ENCODE measurements around the gene FAM170B. TPM values are rescaled to one million over a fixed set of nuclear protein-coding genes. Genes with fewer than 3 reads are reported as not detected.
A peak's percentile ranks its signal among the peaks of the same experiment; 100 is the strongest.

Gene FAM170B
- total and polyA plus RNA-seq, 9 of the 15 experiments (the other 6 are each of a cell fraction or from before 2014, with no cell fraction given) = 0.11 to 0.21 TPM; not detected in 7

DNA sequence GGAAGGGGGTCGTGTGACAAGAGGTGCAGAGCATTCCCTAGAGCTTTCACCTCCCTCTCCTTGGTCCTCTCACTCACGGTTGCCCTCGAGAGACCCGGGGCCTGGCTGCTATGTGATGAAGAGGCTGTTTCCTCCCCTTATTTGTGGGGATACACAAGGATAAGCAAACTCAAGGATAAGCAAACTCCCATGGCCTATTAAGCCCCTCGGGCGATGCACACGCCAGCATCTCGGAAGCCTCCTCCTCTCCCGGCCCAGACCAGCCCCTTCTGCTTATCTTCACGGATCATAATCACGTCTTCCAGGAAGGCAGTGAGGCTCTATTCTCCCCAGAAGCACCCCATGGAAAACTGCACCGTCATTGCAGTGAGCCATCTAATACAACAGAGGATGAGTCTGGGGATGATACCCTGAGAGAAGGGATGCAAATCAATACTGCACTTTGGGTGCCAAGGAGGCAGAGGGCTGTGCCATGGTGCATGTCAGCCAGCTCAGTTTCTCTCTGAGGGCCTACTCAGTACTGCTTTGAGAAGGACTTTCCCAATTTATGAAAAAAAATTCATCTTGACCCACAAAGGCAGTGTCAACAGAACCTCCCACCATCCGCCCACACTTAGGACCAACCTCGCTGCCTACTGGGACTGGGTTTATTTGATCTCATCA is 32.1 kb upstream of the FAM170B start:
- Histone ChIP-seq H3K9ac (ENCODE audit: insufficient read depth in 1 of 2, low read depth in 2 of 2, low read length in 2 of 2) (peak overlapping the region; percentile 26 to 40; a peak in 3 of 4 replicates), H3K9me3 (replicated peaks; ENCODE audit: control insufficient read depth, insufficient read depth, low read depth, low read length) (no peaks in the 10 kb centered on the region), H3K79me2 (ENCODE audit: control insufficient read depth, insufficient read depth, low read length) (peaks cover 29% of the 10 kb centered on the region; the same call in 1 of the 3 replicates), H3K36me3 (ENCODE audit: control insufficient read depth, insufficient read depth, low read length) (peaks cover 68% of the 10 kb centered on the region), H4K20me1 (replicated peaks; ENCODE audit: control insufficient read depth, insufficient read depth, low read length) (no peaks in the 10 kb centered on the region), H3K9me1 (ENCODE audit: control insufficient read depth, insufficient read depth, low read length) (peaks cover 5% of the 10 kb centered on the region), H3K4me1 (replicated peaks in 1 of 2; ENCODE audit: control insufficient read depth in 2 of 2, insufficient read depth in 2 of 2, low read length in 2 of 2) (peaks cover 75 to 96% of the 10 kb centered on the region in 2 experiments), H3K27ac (ENCODE audit: extremely low read depth, low read depth, low read length) (peak overlapping the region; percentile 65), H3K4me3 (no peak overlapping the region), H3K4me2 (ENCODE audit: insufficient read depth, low read length) (peak overlapping the region; percentile 70), H2AFZ (ENCODE audit: low read depth, low read length) (peak overlapping the region; percentile 61; the same call in 1 of the 2 replicates), H3K27me3 (ENCODE audit: control insufficient read depth in 2 of 2, insufficient read depth in 2 of 2, low read length in 2 of 2) (no peaks in the 10 kb centered on the region)
- ChIA-PET POLR2A (interaction anchor here (0.8 to 1.0 kb wide), 3 partner anchors 9 to 134 kb away, joined by 3 to 4 read pairs (median 3); no protein-coding TSS in a partner anchor), CTCF (ENCODE audit: low intra/inter-chr PET ratio) (no interaction called here)
- in situ Hi-C loops (cut with MboI) = loop anchor here (5.0 kb wide), 1 partner anchor 179 kb away; no protein-coding TSS in a partner anchor
- peak; percentile 71 to 96 (median 81) for DNase-seq (ENCODE audit: extremely low read depth in 1 of 4, low spot score in 3 of 4)
- ATAC-seq = peak; percentile 73
- FAIRE-seq = peak; percentile 90
- no TSS peak for BruUV-seq (replicated peaks)
- 8% methylated on average over 14 of the region's 14 CpGs for WGBS (ENCODE audit: insufficient coverage, low coverage, missing lambda C conversion rate)
- intact Hi-C loops (cut with micrococcal nuclease) = loop anchor here (2.0 kb wide), 2 partner anchors 21 to 51 kb away; no protein-coding TSS in a partner anchor
- no peak for TF ChIP-seq ATF1 (CRISPR knock-in tag; IDR thresholded peaks at IDR 0.05)
- TF ChIP-seq ATF1 (tag; IDR thresholded peaks at IDR 0.05) = peak; percentile 68
- peak; percentile 28; the same call in 1 of the 2 replicates for TF ChIP-seq ZBTB7A (IDR thresholded peaks at IDR 0.05; ENCODE audit: borderline replicate concordance, control insufficient read depth, low read depth, low read length)
- no peak for TF ChIP-seq IRF2 (CRISPR knock-in tag; IDR thresholded peaks at IDR 0.05)
- peak; percentile 57; the same call in 1 of the 2 replicates for TF ChIP-seq PTTG1 (tag; IDR thresholded peaks at IDR 0.05; ENCODE audit: low read depth)
- TF ChIP-seq ZNF696 (CRISPR knock-in tag; conservative IDR thresholded peaks at IDR 0.05) = 0 out of 2 replicates have a peak, but pooled peaks have one; percentile 14
- TF ChIP-seq, protein P1, sequence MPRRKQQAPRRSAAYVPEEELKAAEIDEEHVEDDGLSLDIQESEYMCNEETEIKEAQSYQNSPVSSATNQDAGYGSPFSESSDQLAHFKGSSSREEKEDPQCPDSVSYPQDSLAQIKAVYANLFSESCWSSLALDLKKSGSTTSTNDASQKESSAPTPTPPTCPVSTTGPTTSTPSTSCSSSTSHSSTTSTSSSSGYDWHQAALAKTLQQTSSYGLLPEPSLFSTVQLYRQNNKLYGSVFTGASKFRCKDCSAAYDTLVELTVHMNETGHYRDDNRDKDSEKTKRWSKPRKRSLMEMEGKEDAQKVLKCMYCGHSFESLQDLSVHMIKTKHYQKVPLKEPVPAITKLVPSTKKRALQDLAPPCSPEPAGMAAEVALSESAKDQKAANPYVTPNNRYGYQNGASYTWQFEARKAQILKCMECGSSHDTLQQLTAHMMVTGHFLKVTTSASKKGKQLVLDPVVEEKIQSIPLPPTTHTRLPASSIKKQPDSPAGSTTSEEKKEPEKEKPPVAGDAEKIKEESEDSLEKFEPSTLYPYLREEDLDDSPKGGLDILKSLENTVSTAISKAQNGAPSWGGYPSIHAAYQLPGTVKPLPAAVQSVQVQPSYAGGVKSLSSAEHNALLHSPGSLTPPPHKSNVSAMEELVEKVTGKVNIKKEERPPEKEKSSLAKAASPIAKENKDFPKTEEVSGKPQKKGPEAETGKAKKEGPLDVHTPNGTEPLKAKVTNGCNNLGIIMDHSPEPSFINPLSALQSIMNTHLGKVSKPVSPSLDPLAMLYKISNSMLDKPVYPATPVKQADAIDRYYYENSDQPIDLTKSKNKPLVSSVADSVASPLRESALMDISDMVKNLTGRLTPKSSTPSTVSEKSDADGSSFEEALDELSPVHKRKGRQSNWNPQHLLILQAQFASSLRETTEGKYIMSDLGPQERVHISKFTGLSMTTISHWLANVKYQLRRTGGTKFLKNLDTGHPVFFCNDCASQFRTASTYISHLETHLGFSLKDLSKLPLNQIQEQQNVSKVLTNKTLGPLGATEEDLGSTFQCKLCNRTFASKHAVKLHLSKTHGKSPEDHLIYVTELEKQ (CRISPR knock-in tag; IDR thresholded peaks at IDR 0.05) = no peak
- TF ChIP-seq, protein P2, sequence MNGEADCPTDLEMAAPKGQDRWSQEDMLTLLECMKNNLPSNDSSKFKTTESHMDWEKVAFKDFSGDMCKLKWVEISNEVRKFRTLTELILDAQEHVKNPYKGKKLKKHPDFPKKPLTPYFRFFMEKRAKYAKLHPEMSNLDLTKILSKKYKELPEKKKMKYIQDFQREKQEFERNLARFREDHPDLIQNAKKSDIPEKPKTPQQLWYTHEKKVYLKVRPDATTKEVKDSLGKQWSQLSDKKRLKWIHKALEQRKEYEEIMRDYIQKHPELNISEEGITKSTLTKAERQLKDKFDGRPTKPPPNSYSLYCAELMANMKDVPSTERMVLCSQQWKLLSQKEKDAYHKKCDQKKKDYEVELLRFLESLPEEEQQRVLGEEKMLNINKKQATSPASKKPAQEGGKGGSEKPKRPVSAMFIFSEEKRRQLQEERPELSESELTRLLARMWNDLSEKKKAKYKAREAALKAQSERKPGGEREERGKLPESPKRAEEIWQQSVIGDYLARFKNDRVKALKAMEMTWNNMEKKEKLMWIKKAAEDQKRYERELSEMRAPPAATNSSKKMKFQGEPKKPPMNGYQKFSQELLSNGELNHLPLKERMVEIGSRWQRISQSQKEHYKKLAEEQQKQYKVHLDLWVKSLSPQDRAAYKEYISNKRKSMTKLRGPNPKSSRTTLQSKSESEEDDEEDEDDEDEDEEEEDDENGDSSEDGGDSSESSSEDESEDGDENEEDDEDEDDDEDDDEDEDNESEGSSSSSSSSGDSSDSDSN (IDR thresholded peaks at IDR 0.05; ENCODE audit: borderline replicate concordance in 1 of 2, low read depth in 2 of 2, low read length in 2 of 2) = peak in 1 of 2 experiments; percentile 53; a peak in 1 of 4 replicates
- TF ChIP-seq CTBP1 (IDR thresholded peaks at IDR 0.05; ENCODE audit: borderline replicate concordance) = peak; percentile 100
- peak; percentile 95 for TF ChIP-seq MAFK (IDR thresholded peaks at IDR 0.05; ENCODE audit: low read length)
- TF ChIP-seq MTA2 (IDR thresholded peaks at IDR 0.05; ENCODE audit: low read depth) = peak; percentile 69
- TF ChIP-seq, protein P3, sequence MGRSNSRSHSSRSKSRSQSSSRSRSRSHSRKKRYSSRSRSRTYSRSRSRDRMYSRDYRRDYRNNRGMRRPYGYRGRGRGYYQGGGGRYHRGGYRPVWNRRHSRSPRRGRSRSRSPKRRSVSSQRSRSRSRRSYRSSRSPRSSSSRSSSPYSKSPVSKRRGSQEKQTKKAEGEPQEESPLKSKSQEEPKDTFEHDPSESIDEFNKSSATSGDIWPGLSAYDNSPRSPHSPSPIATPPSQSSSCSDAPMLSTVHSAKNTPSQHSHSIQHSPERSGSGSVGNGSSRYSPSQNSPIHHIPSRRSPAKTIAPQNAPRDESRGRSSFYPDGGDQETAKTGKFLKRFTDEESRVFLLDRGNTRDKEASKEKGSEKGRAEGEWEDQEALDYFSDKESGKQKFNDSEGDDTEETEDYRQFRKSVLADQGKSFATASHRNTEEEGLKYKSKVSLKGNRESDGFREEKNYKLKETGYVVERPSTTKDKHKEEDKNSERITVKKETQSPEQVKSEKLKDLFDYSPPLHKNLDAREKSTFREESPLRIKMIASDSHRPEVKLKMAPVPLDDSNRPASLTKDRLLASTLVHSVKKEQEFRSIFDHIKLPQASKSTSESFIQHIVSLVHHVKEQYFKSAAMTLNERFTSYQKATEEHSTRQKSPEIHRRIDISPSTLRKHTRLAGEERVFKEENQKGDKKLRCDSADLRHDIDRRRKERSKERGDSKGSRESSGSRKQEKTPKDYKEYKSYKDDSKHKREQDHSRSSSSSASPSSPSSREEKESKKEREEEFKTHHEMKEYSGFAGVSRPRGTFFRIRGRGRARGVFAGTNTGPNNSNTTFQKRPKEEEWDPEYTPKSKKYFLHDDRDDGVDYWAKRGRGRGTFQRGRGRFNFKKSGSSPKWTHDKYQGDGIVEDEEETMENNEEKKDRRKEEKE (IDR thresholded peaks at IDR 0.05; ENCODE audit: borderline replicate concordance in 1 of 2, control insufficient read depth in 1 of 2, low read depth in 2 of 2, low read length in 1 of 2) = no peak

Data from K562 (cell line).